ENCODE results near the gene BARX2.

Gene BARX2

GRCh38 chr11:129404731-129405130 lies 29.1 kb downstream of the BARX2 start:
- DNase-seq = no peak

GRCh38 chr11:129408865-129409444 lies 33.3 kb downstream of the BARX2 start:
- DNase-seq = no peak

GRCh38 chr11:129410395-129410960 lies 34.8 kb downstream of the BARX2 start:
- no peak for DNase-seq

- no peak for DNase-seq
Observed at GRCh38 chr11:129412494-129412893, 36.8 kb downstream of the BARX2 start.

- DNase-seq = no peak
Observed at GRCh38 chr11:129414144-129414872, 38.7 kb downstream of the BARX2 start.

GRCh38 chr11:129416080-129416820 lies 40.6 kb downstream of the BARX2 start:
- no peak for DNase-seq

GRCh38 chr11:129417458-129417857 lies 41.8 kb downstream of the BARX2 start:
- DNase-seq = no peak

GRCh38 chr11:129418039-129418438 lies 42.4 kb downstream of the BARX2 start:
- no peak for DNase-seq

GRCh38 chr11:129419386-129419785 lies 43.7 kb downstream of the BARX2 start:
- no peak for DNase-seq

GRCh38 chr11:129423426-129423825 lies 47.8 kb downstream of the BARX2 start:
- DNase-seq = no peak

- no peak for DNase-seq
Observed at GRCh38 chr11:129425214-129425613, 49.6 kb downstream of the BARX2 start.

- DNase-seq = no peak
Observed at GRCh38 chr11:129426038-129426437, 50.4 kb downstream of the BARX2 start.

GRCh38 chr11:129426776-129427175 lies 51.1 kb downstream of the BARX2 start:
- DNase-seq = no peak

GRCh38 chr11:129427376-129427775 lies 51.7 kb downstream of the BARX2 start:
- no peak for DNase-seq

- no peak for DNase-seq
Observed at GRCh38 chr11:129427816-129428406, 52.3 kb downstream of the BARX2 start.

GRCh38 chr11:129428557-129428956 lies 52.9 kb downstream of the BARX2 start:
- DNase-seq = no peak

- no peak for DNase-seq
Observed at GRCh38 chr11:129434641-129435498, 59.2 kb downstream of the BARX2 start.

GRCh38 chr11:129435499-129436245 lies 60.0 kb downstream of the BARX2 start:
- DNase-seq = no peak

- DNase-seq = no peak
Observed at GRCh38 chr11:129436573-129436972, 60.9 kb downstream of the BARX2 start.

GRCh38 chr11:129440028-129440713 lies 64.5 kb downstream of the BARX2 start:
- DNase-seq = no peak

GRCh38 chr11:129442171-129442570 lies 66.5 kb downstream of the BARX2 start:
- DNase-seq = no peak
